ENCODE results near the gene ARHGAP27.
"Not testable (repeated sequence)": the region's sequence is repeated elsewhere in the genome, so short reads cannot be mapped to it uniquely, and the experiment has no call there.

ARHGAP27 gene

DNA sequence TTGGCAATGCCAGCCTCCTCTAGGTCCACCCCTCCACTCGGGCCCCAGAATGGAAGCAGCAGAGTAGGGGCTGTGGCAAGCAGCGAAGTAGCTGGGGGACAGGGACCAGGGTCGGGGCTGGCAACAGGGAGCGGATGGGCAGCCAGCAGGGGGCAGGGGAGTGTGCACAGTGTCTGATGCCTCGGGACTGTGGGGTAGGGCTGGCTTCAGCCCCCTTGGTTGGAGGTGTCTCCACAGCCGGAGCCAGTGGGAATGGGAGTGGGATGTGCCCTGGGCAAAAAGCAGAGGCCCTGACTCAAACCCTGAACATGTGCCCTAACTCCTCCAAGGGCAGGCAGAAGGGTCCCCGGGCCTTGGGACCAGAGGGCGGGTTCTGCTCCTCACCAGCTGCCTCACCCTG, 18.5 kb upstream of the ARHGAP27 start:
- no peak for TF ChIP-seq JUND (IDR thresholded peaks at IDR 0.05; ENCODE audit: low read depth)
- in situ Hi-C loops (cut with HindIII; ENCODE audit: low pct_unique_long_range_greater_than_20kb, low sequenced_read_pairs) = no loop called here
- DNase-seq (ENCODE audit: low read depth in 1 of 2, low spot score in 1 of 2) = no peak

DNA sequence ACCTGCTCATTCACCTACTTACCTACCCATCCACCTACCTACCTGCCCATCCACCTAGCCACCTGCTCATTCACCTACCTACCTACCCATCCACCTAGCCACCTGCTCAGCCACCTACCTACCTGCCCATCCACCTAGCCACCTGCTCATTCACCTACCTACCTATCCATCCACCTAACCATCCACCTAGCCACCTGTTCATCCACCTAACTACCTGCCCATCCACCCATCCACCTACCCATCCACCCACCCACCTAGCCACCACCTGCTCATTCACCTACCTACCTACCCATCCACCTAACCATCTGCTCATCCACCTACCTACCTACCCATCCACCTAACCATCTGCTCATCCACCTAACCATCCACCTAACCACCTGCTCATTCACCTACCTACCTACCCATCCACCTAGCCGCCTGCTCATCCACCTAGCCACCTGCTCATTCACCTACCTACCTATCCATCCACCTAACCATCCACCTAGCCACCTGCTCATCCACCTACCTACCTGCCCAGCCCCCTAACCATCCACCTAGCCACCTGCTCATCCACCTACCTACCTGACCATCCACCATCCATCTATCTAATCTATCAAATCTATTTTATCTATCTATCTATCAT, 17.1 kb upstream of the ARHGAP27 start:
- in situ Hi-C loops (cut with HindIII; ENCODE audit: low pct_unique_long_range_greater_than_20kb, low sequenced_read_pairs) = not testable (repeated sequence)

DNA sequence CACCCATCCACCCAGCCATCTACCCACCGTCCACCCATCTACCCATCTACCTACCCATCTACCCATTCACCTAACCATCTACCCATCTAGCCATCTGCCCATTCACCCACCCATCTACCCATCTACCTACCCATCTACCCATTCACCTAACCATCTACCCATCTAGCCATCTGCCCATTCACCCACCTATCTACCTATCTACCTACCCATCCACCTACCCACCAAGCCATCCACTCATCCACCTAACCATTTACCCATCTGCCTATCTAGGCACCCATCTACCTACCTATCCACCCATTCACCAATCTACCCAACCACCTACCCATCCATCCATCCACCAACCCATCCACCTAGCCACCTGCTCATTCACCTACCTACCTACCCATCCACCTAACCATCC, 16.6 kb upstream of the ARHGAP27 start:
- DNase-seq (ENCODE audit: low read depth in 1 of 2, low spot score in 1 of 2); in situ Hi-C loops (cut with HindIII; ENCODE audit: low pct_unique_long_range_greater_than_20kb, low sequenced_read_pairs): not testable (repeated sequence)

More for the DNA sequence above, 17.1 kb upstream of the ARHGAP27 start:
- not testable (repeated sequence) for DNase-seq (ENCODE audit: low read depth in 1 of 2, low spot score in 1 of 2)

DNA sequence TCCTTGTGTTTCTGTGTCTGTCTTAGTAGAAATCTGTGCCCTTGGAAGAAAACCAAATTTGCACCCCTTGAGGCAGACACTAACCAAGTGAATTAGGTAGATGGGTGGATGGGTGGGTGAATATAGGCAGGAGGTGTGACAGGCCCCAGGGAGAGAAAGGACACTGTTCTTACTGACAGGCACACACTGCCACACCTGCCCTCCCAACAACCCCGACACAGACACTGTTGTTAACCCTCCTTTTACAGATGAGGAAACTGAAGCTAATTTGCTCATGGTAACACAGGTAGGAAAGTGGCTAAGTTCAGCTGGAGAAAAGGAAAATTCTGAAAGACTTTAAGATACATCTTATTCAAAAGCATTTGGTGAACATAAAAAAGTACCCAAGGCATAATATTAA, 15.8 kb upstream of the ARHGAP27 start:
- in situ Hi-C loops (cut with HindIII; ENCODE audit: low pct_unique_long_range_greater_than_20kb, low sequenced_read_pairs); DNase-seq (ENCODE audit: low read depth in 1 of 2, low spot score in 1 of 2): not testable (repeated sequence)

DNA sequence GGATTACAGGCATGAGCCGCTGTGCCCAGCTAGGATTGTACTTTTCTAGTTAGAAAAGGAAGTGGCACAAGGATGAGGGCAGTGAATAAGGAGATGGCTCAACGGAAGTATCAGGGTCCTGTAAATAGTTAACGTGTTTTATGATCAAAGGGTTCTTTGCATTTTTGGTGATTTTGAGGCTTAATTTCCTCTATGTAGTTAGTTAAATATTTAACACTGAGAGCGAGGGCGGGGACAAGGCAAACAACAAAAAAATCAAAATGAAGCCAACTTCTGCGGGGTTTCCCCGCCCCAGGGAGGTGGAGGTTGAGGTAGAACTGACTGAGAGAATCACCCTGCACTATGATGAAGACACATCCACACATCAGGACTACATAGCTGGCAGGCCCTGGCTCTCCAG, 15.4 kb upstream of the ARHGAP27 start:
- in situ Hi-C loops (cut with HindIII; ENCODE audit: low pct_unique_long_range_greater_than_20kb, low sequenced_read_pairs) = not testable (repeated sequence)

DNA sequence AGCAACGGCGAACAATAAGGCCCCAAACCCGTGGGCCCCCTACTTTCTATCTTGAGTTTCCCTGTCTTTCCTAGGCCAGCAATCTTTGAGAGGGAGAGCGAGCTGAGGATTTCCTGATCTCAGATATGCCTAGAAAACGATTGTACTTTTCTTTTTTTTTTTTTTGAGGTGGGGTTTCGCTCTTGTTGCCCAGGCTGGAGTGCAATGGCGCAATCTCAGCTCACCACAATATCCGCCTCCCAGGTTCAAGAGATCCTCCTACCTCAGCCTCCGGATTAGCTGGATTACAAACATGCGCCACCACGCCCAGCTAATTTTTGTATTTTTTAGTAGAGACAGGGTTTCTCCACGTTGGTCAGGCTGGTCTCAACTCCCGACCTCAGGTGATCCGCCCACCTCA, 15.0 kb upstream of the ARHGAP27 start:
- in situ Hi-C loops (cut with HindIII; ENCODE audit: low pct_unique_long_range_greater_than_20kb, low sequenced_read_pairs); DNase-seq (ENCODE audit: low read depth in 1 of 2, low spot score in 1 of 2): not testable (repeated sequence)

More for the DNA sequence above, 15.4 kb upstream of the ARHGAP27 start:
- not testable (repeated sequence) for DNase-seq (ENCODE audit: low read depth in 1 of 2, low spot score in 1 of 2)

DNA sequence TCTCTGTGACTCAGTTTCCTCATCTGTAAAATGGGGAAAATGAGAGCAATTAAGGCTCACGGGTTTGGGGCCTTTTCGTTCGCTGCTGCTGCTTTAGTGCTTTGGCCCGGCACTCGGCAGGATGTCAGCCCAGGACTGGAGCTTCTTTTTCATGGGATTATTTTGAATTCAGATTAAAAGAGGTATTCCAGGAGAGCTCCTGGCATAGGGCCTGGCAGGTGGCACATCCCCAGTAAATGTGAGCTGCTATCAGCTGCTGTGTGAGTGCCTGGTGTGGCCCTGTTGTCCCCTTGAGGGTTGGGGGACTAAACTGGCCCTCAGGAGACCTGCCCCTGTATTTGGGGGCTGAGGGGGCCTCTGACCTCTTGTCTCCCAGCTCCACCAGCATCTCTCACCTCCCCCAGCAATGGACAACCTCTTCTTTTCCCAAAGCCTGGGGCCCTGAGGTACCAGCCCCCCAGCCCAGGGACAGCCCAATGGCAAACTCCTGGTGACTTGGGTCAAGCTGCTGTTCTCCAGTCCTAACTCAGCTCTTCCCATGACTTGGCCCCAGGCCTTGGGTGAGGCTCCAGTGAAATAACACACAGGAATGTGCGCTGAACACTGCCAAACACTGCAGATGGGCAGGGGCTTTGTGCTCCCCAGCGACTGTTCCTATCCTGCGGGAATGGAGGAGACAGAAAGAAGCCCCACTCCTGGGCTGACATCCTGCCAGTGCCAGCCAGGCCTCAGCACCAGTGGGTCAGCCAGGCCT, 14.4 kb upstream of the ARHGAP27 start:
- DNase-seq (ENCODE audit: low read depth in 1 of 2, low spot score in 1 of 2); in situ Hi-C loops (cut with HindIII; ENCODE audit: low pct_unique_long_range_greater_than_20kb, low sequenced_read_pairs): not testable (repeated sequence)

DNA sequence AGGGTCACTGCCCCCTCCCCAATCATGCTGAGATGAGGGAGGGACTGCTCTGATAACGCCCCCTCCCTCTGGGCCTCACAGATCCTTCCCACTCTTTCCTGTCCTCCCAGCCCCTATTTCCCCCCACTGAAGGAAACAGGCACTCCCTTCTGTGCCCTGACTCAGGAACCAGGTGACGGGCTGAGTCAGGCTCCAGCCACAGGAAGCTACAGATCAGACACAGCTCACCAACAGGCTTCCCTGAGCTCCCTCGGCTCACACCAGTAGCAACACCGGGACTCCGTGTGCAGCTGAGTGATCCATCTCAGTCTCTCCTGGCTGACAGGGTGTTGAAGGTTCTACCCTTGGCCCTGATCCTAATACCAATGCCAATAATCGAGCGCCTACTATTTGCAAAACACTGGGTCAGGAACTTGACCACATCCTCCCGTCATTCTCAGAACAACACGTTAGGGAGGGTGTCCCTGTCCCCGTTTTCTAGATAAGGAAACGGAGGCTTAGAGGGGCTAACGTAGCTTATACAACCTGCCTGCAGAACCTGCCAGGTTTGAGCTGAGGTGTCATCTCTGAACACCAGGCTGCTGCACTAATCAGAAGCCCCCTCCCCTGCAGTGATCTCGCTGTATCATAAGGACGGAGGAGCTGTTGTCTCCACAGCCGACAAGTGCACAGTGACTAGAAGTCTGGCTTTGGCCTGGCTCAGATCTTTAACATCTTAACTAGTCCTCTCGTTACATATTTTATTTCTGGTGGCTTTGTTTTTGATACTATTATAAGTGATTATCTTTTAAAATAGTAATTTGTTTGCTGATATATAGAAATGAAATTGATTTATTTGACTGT, 13.5 kb upstream of the ARHGAP27 start:
- DNase-seq (ENCODE audit: low read depth in 1 of 2, low spot score in 1 of 2); in situ Hi-C loops (cut with HindIII; ENCODE audit: low pct_unique_long_range_greater_than_20kb, low sequenced_read_pairs): not testable (repeated sequence)

DNA sequence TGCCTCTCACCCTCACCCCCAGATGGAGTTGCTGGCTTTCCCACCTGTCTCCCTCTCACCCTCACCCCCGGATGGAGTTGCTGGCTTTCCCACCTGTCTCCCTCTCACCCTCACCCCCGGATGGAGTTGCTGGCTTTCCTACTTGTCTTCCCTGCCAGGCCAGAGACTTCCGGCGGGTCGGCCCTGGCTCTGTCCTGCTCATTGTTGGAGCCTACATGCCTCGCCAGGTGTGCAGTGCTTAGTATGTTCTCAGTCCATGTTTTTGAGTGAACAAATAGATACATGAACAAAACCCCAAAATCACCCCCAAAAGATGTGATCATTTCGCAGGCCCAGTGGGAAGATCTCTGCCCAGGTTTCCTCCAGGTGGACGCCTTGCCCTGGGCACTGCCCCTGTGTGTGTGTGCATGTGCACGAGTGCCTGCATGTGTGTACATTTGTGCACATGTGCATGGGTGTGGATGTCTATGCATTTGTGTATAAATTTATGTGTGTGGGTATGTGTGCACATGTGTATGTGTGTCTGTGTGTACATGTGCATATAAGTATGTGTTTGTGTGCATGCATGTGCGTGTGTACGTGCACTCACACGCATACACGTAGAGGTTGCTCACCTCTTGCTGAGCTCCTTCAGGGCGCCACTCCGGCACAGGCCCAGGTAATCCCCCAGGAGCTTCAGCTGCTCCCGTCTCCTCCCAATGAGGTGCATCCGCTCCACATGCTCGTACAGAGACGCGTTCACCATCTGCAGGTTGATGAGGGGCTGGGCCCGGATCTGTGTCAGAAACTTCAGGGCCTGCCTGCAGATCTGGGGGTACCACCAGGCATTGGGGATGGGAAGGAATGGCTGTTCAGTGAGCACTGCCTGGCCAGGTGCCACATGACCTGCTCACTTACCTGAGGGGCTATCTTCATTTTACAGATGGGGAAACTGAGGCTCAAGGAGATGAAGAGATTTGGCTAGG, 12.5 kb upstream of the ARHGAP27 start:
- in situ Hi-C loops (cut with HindIII; ENCODE audit: low pct_unique_long_range_greater_than_20kb, low sequenced_read_pairs); DNase-seq (ENCODE audit: low read depth in 1 of 2, low spot score in 1 of 2): not testable (repeated sequence)

DNA sequence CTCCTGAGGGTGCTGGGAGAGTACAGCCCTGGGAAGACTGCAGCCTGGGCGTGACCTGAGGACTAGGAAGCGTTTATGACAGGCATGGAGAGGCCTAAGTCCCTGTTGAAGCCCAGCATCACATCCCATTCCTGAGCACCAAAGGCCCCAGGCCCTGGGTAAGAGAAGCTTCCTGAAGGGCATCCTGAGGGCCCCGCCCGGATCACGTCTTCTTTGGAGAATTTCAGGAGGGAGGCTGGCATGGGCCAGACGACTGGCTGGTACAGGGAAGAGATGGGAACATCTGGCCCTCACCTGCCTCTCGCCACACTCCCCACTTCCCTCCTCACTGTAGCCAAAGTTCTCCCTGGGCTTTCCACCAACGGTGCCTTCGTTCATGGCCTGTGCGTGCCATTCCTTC, 11.6 kb upstream of the ARHGAP27 start:
- DNase-seq (ENCODE audit: low read depth in 1 of 2, low spot score in 1 of 2); in situ Hi-C loops (cut with HindIII; ENCODE audit: low pct_unique_long_range_greater_than_20kb, low sequenced_read_pairs): not testable (repeated sequence)

DNA sequence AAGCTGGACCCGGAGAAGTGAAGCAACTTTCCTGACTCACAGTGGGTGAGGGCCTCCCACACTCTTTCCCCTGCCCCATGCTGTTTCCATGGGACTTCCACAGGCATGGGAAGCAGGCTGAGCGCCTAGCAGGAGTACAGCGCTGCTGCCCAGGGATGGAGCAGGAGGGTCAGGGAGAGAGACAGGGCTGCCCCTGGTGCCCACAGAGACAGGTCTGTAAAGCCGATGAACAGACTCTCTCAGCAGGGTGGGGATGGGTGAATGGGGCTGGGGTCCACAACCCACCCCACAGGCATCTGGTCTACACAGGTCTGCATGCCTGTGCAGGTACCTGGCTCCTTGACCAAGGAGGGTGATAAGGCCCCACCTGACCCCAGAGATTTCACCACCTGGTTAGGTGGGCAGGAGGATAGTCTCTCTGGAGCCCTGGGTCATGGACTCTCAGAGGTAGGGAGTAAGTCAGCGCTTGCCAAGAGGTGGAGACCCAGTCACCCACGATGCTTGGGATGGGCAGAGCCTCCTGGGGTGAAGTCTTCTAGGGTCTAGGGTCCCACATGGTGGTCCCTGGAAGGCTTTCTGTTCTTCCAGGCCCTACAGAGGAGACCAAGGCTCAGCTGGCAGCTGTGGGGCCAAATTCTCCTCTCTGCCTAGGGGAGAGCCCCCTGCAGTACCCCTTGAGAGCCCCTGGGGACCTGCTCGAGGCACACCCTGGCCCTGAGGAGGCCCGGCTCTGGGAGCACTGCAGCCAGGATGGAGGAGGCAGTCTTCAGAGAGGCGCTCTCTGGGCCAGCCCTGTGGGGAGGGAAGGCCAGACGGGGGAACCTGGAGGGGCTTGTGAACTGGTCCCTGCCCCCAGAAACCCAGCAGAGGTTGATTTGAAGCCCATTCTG, 10.9 kb upstream of the ARHGAP27 start:
- in situ Hi-C loops (cut with HindIII; ENCODE audit: low pct_unique_long_range_greater_than_20kb, low sequenced_read_pairs) = not testable (repeated sequence)

More for the DNA sequence above, 10.9 kb upstream of the ARHGAP27 start:
- not testable (repeated sequence) for DNase-seq (ENCODE audit: low read depth in 1 of 2, low spot score in 1 of 2)
